ENCODE results near the gene PLSCR1. TPM values are rescaled to one million over a fixed set of nuclear protein-coding genes. Genes with fewer than 3 reads are reported as not detected.

Gene PLSCR1
- total RNA-seq: 34.7 TPM

DNA sequence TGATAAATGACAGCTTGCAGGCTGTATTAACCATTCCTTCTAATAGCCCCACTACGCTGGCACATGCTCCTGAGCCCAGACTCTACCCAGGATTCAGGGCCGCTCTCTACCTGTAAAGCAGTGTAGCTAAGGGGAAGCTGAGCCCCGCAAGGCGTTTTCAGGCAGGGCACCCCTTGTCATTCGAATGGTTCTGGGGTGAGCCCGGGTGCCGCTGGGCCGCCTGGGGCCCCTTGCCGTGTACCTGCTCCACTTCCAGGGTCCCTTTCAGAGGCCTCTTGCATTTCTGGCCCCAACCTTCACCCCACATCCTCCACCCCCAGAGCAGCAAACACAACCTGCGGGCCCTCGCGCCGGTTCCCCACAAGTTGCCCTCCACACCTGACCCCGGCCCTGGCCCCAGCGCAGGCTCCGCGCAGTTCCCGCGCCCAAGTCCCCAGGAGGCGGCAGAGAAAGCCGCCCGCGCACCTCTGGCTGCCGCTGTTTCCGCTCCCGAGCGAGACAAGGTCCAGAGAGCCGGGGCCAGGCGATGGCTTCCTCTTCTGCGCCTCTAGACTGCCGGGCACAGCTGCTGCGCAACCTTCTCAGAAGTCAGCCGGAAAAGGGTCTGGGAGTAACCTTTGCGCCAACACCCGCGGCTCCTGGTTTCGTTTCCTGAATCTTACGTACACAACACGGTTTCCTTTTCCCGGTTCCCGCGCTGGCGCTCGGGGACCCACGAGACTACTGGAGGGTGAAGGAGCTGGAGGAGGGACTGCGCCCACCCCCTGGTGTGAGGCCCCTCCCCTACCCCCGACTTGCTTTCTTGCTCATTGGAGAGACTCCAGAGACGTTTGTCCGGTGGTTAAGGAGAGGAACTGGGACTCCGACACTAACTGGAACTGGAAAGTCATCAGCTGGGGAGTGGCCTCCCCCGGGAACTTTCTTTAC, at the start of gene PLSCR1:
PLSCR1 (minus strand) TSS at position 606 of the 927 bp plus-strand sequence. CDS start 8,055 bp downstream, outside the sequence.
- peak; percentile 74 for DNase-seq

DNA sequence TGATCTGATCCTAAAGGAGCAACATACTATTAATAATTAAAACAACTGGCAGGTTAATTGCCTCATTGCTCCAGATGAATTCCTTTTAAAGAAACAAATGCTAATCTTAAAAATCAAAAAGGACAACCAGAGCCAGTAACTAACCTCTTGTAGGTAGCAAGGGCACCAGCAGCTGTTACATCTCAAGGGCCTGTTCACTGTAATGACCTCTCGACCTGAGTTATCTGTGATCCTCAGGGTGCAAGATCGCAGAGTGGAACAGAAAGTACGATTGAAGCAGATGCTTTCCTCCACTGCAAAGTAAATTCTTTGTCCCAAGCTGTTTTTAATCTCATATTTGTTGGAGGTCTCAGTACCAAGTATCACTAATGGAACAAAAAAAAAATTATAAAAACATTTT, 49.4 kb upstream of the PLSCR1 start:
- DNase-seq: no peak

DNA sequence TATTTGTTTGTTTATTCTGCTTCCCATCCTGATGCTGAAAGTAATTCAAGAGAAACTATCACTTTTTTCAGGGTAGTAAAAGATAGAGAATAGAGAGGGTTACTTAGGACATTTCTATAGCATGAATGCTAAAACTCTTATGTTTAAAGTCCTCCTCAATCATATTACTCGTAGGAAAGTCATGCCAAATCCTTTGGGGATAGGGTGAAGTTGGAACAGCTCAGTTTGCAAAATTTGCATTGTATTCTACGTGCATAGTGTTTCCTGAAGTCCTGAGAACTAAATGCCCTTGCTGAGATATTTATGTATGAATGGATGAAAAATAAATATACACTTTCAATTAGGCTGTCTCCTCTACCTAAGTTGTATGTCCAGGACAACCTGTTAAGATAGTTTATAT, 46.1 kb upstream of the PLSCR1 start:
- DNase-seq: no peak

DNA sequence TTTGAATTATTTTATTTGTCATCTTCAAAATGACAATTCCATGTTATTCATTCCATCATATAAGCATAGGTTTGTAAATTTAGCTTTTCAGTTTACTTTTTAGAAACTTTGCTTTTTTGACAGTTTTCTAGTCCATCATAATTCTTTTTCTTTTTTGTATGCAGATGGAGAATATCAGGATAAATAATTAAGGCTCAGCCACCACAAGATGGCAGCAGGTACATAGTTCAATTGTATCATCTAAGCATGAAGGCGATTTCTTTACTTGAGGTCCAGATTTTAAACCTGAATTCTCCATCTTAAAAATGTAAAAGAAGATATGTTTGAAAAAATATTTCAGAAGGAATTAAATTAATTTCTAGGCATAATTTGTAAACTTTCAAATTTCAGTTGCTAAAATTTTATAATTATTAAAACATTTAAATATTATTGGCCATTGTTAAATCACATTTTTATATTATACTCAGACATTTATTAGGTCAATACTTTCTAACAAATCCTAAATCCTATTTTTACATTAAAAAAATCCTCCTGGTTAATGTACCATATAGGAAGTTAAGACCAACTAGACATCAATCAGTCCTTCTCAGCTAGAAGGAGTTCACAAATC, 45.6 kb upstream of the PLSCR1 start:
- DNase-seq: no peak

GRCh38 chr3:146585156-146585555, 40.7 kb upstream of the PLSCR1 start:
- no peak for DNase-seq

GRCh38 chr3:146581951-146582467, 37.6 kb upstream of the PLSCR1 start:
- DNase-seq: no peak

GRCh38 chr3:146581080-146581601, 36.7 kb upstream of the PLSCR1 start:
- DNase-seq: no peak

GRCh38 chr3:146577662-146578061, 33.3 kb upstream of the PLSCR1 start:
- DNase-seq: no peak

DNA sequence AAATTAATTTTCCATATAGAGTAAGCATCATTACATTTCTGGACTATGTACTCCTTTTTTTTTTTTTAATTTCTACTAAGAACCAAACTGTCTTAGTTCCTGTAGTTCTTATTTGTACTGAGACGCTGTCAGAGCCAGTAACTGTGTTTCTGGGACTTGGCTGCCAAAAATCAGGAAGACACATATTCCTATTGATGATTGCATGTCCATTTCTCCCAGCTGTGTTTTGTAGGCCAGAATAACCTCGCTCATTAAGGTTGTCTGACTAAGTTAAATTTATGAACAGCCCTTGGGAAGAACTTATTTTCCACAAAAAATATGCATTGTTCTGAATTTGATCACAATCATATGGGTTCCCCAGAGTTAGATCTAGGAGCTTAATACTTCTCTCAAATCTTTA, 31.2 kb upstream of the PLSCR1 start:
- DNase-seq: no peak

- DNase-seq: no peak
Observed at GRCh38 chr3:146574173-146574572, 29.8 kb upstream of the PLSCR1 start.

DNA sequence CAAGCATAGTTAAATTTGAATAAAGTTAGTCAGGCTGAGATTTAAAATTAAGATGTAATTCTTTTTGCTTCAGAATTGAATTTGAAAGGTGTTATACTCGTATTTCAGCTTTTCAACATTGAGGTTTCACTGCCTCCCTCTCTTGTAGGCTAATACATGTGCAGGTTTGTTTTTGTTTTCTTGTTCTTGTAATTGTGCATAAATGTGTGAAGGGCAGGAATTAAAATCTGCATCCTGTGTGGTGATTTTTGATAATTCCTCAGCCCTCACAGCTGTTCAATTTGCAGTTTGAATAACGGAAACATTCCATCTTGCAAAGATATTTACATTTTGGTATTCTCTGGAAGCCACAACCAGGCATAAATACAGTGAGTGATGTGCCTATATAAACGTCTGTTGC, 24.9 kb upstream of the PLSCR1 start:
- no peak for DNase-seq

DNA sequence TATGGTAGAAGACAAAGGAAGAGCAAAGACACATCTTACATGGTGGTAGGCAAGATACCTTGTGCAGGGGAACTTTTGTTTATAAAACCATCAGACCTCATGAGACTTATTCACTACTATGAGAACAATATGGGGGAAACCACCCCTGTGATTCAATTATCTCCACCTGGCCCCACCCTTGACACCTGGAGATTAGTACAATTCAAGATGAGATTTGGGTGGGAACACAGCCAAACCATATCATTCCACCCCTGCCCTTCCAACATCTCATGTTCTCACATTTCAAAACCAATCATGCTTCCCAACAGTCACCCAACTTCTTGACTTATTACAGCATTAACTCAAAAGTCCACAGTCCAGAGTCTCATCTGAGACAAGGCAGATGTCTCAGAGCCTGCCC, 21.7 kb upstream of the PLSCR1 start:
- DNase-seq: no peak

DNA sequence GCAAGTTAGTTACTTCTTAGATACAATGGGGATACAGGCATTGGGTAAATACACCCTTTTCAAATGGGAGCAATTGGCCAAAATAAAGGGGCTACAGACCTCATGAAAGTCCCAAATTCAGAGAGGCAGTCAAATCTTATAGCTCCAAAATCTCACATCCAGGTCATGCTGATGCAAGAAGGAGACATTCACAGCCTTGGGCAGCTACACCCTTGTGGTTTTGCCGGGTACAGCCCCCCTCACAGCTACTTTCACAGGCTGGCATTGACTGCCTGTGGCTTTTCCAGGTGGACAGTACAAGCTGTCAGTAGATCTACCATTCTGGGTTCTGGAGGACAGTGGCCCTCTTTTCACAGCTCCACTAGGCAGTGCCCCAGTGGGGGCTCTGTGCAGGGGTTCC, 17.5 kb upstream of the PLSCR1 start:
- no peak for DNase-seq

- no peak for DNase-seq
Observed at GRCh38 chr3:146561463-146561862, 17.1 kb upstream of the PLSCR1 start.

DNA sequence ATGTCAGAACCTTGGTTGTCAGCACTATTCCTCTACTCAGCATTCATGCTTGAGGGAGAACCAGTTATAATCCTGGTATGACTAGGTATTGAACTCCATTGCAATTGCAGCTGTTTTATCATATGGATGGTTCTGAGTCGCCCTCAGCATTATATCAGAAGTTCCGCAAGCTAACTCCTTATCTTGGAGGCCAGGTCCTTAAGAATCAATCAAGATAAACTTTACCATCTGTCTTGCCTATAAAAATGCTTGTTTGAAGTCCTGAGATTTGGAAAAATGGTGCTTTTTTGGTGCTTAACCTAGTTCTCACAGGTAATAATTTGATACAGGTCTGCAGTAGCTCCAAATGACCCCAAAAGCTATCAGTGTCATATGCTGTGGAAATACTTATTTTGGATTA, 16.3 kb upstream of the PLSCR1 start:
- no peak for DNase-seq

DNA sequence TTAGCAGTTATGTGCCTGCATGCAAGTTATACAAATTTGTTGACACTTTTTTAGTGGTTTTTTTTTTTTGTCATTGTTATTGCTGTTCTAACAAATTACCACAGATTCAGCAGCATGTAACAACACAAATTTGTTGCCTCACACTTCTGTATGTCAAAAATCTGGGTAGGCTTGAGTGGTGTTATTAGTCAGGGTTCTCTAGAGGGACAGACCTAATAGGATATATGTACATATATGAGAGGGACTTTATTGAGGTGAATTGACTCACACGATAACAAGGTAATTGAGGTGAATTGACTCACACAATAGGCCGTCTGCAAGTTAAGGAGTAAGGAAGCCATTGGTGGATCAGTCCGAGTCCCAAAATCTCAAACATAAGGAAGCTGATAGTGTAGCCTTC, 15.0 kb upstream of the PLSCR1 start:
- DNase-seq: no peak

DNA sequence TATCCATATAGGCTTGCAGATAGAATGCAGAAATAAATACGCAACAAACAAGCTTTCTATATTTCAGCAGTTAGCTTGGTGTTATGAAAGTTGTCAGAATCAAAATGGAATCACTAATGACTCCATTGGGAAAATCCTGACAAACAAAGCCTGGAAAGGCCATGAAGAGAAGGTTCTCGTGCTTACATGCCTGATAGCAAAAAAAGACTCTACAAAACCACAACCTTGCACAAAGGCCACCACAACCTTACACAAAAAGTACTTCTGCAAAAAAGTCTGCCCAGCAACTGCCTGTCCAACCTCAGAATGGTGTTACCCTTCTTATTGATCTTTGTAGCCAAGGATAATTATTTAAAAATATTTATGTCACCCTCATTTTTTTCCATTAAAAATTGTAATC, 14.4 kb upstream of the PLSCR1 start:
- no peak for DNase-seq

GRCh38 chr3:146557745-146558144, 13.3 kb upstream of the PLSCR1 start:
- no peak for DNase-seq

- no peak for DNase-seq
Observed at GRCh38 chr3:146555311-146555710, 10.9 kb upstream of the PLSCR1 start.

DNA sequence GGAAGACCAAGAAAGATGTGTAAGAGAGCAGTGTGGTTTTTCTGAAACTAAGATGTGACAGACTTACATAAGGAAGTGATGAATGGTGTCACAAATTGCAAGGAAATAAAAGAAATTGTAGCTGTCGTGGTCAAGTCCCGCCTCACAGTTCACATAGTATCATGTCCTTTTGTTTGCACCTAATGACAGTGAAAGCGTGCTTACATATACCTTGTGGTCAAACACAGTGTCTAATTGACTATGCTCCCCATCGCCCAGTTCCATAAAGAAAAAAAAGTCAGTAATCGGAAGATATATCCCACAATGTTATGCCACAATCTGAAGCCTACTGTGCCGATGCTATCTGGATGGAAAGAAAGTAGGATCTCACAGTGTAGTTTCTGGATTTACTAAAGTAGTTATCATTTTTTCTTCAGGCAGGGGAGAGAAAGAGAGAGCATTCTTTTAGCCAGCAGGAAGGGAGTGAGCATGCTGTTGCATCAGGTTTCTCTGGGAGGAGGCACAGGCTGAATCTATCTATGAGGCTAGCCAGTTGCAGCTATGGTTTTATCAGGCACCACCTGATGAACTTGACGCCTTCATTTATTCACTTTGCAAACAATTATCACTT, 9.8 kb upstream of the PLSCR1 start:
- DNase-seq: no peak

GRCh38 chr3:146550743-146551510, 6.5 kb upstream of the PLSCR1 start:
- DNase-seq: no peak

- no peak for DNase-seq
Observed at GRCh38 chr3:146550070-146550615, 5.7 kb upstream of the PLSCR1 start.

Measured in skin of body (tissue), 2 donors.